Measurements from ENCODE around the gene CRAT.

The CRAT gene

DNA sequence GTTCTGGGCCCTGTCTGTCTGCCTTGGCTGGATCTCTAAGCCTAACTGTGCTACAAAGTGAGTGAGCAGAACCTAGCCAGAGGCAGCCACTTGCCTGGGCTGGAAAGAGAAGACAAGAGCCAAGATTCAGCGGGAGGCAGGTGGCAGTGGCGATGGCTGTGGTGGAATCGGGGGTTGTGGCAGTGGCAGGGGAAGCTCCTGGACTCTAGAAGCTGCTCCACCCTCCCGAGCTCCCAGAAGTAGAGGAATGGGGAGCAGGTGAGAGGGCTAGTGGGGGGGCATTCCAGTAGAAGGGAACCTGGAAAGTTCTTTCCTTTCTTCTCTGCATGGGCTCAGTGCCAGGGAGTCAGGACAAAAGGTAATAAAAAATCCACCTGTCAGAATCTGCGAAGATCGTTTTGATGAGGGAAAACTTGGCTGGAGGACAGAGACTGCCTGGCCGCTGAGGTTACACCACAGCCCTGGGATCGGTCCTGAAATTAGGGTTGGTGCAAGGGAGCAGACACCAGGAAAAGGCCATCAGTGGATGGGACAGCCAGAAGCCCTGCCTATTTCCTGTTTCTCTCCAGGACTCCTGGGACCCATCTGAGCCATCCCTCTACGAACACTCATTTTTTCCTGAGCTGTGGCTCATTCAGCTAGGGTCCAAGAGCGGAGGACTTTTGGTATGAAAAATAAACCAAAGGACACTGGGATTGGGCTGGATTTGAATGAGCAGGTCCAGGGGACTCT lies 1.6 kb downstream of the CRAT start:
- no peaks in the 10 kb centered on the region for H3K9me3 ChIP-seq (ENCODE audit: control insufficient read depth, low read length)
- no peak overlapping the region for H2AK5ac ChIP-seq (ENCODE audit: low read length, severe bottlenecking)
- H4K91ac ChIP-seq (ENCODE audit: low read length): no peak overlapping the region
- 91% methylated on average over 10 of the region's 10 CpGs for WGBS
- H2AFZ ChIP-seq (ENCODE audit: low read depth, low read length): no peak overlapping the region
- H3K4me1 ChIP-seq (ENCODE audit: control insufficient read depth, insufficient read depth, low read depth, low read length): peaks cover 13% of the 10 kb centered on the region
- no peak overlapping the region for H3K27ac ChIP-seq (ENCODE audit: low read length, poor library complexity, severe bottlenecking)
- no peak overlapping the region for H3K4ac ChIP-seq (ENCODE audit: low read depth in 1 of 2, low read length in 2 of 2)
- H3K36me3 ChIP-seq (ENCODE audit: control insufficient read depth in 1 of 2, insufficient read depth in 2 of 2, low read depth in 1 of 2, low read length in 2 of 2): peaks cover 37% of the 10 kb centered on the region in 2 experiments
- no peak overlapping the region for H2BK5ac ChIP-seq (ENCODE audit: low read depth, low read length, poor library complexity, severe bottlenecking)
- no peak overlapping the region for H3K23ac ChIP-seq (ENCODE audit: low read length in 2 of 2)
- H3K4me2 ChIP-seq (ENCODE audit: low read length, poor library complexity, severe bottlenecking): no peak overlapping the region
- H3K9ac ChIP-seq (ENCODE audit: low read length): peak overlapping the region; percentile 91
- no peak overlapping the region for H2BK120ac ChIP-seq (ENCODE audit: low read depth, low read length)
- no peaks in the 10 kb centered on the region for H3K27me3 ChIP-seq (ENCODE audit: control insufficient read depth in 1 of 2, insufficient read depth in 1 of 2, low read length in 2 of 2)
- no peak for DNase-seq
- peak overlapping the region in 1 of 2 experiments; percentile 99 for H3K4me3 ChIP-seq (ENCODE audit: insufficient read depth in 1 of 2, low read depth in 1 of 2, low read length in 2 of 2)
- H4K8ac ChIP-seq (ENCODE audit: low read length): no peak overlapping the region
- no peak overlapping the region for H2BK12ac ChIP-seq (ENCODE audit: low read length in 2 of 2)
- peaks cover 30% of the 10 kb centered on the region for H3K79me1 ChIP-seq (replicated peaks; ENCODE audit: low read length, poor library complexity, severe bottlenecking)
- no peak overlapping the region for H3K18ac ChIP-seq (ENCODE audit: low read depth in 1 of 2, low read length in 2 of 2)
- H3K14ac ChIP-seq (ENCODE audit: low read length in 2 of 2): peak overlapping the region in 1 of 2 experiments; percentile 31
- H2BK15ac ChIP-seq (ENCODE audit: low read depth, poor library complexity, severe bottlenecking): no peak overlapping the region

DNA sequence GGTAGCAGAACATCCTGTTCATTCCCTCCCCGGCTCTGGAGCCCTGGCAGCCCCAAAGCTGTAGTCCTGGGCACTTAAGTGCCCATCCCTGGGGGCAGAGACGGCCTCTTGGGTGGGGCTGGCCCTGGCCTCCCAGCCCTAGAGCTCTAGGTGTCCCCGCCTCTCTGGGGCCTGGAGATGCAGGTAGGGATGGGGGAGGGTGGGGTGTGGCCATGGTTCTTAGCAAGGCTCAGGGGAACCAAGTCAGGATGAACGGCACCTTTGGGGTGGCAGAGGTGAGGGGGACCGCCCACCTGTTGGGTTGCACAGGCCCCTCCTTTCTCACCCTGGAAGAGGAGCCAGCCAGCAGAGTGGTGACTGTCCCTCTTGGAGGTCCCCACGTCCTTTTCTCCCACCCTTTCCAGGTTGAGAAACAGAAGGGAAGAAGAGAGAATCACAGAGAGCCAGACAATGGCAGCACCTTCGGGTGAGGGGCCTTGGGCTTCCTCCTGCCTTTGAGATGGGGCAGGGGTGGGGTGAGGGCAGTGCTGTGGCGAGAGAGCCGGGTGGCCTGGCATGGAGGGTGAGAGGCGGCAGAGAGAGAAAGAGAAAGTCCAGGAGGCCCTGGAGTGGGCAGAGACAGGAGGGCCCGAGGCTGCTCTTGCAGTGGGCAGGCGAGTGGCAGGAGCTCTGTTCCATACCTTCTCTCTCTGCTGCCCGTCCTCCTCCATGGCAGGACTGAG lies 2.3 kb downstream of the CRAT start:
- no peak overlapping the region for H3K9ac ChIP-seq (ENCODE audit: low read length)
- no peak overlapping the region for H4K91ac ChIP-seq (ENCODE audit: low read length)
- DNase-seq: no peak
- no peak overlapping the region for H3K27ac ChIP-seq (ENCODE audit: low read length, poor library complexity, severe bottlenecking)
- H3K36me3 ChIP-seq (ENCODE audit: control insufficient read depth in 1 of 2, insufficient read depth in 2 of 2, low read depth in 1 of 2, low read length in 2 of 2): peaks cover 39% of the 10 kb centered on the region in 2 experiments
- H2BK15ac ChIP-seq (ENCODE audit: low read depth, poor library complexity, severe bottlenecking): no peak overlapping the region
- no peak overlapping the region for H2AFZ ChIP-seq (ENCODE audit: low read depth, low read length)
- no peak overlapping the region for H2BK120ac ChIP-seq (ENCODE audit: low read depth, low read length)
- H2AK5ac ChIP-seq (ENCODE audit: low read length, severe bottlenecking): no peak overlapping the region
- H3K27me3 ChIP-seq (ENCODE audit: control insufficient read depth in 1 of 2, insufficient read depth in 1 of 2, low read length in 2 of 2): no peaks in the 10 kb centered on the region
- no peaks in the 10 kb centered on the region for H3K9me3 ChIP-seq (ENCODE audit: control insufficient read depth, low read length)
- peaks cover 27% of the 10 kb centered on the region for H3K79me1 ChIP-seq (replicated peaks; ENCODE audit: low read length, poor library complexity, severe bottlenecking)
- H3K4me3 ChIP-seq (ENCODE audit: insufficient read depth in 1 of 2, low read depth in 1 of 2, low read length in 2 of 2): no peak overlapping the region
- H3K4me1 ChIP-seq (ENCODE audit: control insufficient read depth, insufficient read depth, low read depth, low read length): peaks cover 15% of the 10 kb centered on the region
- H4K8ac ChIP-seq (ENCODE audit: low read length): no peak overlapping the region
- no peak overlapping the region for H3K23ac ChIP-seq (ENCODE audit: low read length in 2 of 2)
- peak overlapping the region in 1 of 2 experiments; percentile 31 for H3K14ac ChIP-seq (ENCODE audit: low read length in 2 of 2)
- 94% methylated on average over 12 of the region's 13 CpGs for WGBS
- no peak overlapping the region for H3K4ac ChIP-seq (ENCODE audit: low read depth in 1 of 2, low read length in 2 of 2)
- H3K4me2 ChIP-seq (ENCODE audit: low read length, poor library complexity, severe bottlenecking): no peak overlapping the region
- H2BK5ac ChIP-seq (ENCODE audit: low read depth, low read length, poor library complexity, severe bottlenecking): no peak overlapping the region
- H3K18ac ChIP-seq (ENCODE audit: low read depth in 1 of 2, low read length in 2 of 2): no peak overlapping the region
- H2BK12ac ChIP-seq (ENCODE audit: low read length in 2 of 2): no peak overlapping the region

DNA sequence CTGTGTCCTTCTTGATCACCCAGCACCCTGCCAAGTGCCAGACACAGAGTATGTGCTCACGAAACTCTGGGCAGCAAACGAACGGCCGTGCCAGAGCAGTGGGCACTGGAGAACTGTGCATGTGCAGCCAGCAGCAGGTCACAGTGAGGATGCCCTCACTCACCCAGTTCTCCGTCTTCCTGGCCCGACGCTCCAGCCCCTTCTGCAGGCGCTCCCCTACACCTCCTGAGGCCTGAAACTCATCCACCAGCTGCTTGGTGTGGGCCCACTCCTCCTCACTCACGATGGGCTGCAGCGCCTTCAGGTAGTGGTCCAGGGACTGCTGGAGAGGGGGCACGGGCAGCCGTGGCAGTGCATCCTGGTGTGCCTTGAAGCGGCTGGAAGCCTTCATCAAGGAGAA lies 2.9 kb downstream of the CRAT start:
- peaks cover 27% of the 10 kb centered on the region for H3K79me1 ChIP-seq (replicated peaks; ENCODE audit: low read length, poor library complexity, severe bottlenecking)
- no peak overlapping the region for H2AFZ ChIP-seq (ENCODE audit: low read depth, low read length)
- no peak overlapping the region for H4K91ac ChIP-seq (ENCODE audit: low read length)
- WGBS: 95% methylated on average over 13 of the region's 13 CpGs
- H2BK5ac ChIP-seq (ENCODE audit: low read depth, low read length, poor library complexity, severe bottlenecking): no peak overlapping the region
- no peak overlapping the region for H2BK15ac ChIP-seq (ENCODE audit: low read depth, poor library complexity, severe bottlenecking)
- H3K4me3 ChIP-seq (ENCODE audit: insufficient read depth in 1 of 2, low read depth in 1 of 2, low read length in 2 of 2): no peak overlapping the region
- H3K4me1 ChIP-seq (ENCODE audit: control insufficient read depth, insufficient read depth, low read depth, low read length): peaks cover 15% of the 10 kb centered on the region
- H3K9ac ChIP-seq (ENCODE audit: low read length): no peak overlapping the region
- H2BK120ac ChIP-seq (ENCODE audit: low read depth, low read length): no peak overlapping the region
- H3K36me3 ChIP-seq (ENCODE audit: control insufficient read depth in 1 of 2, insufficient read depth in 2 of 2, low read depth in 1 of 2, low read length in 2 of 2): peaks cover 37 to 39% of the 10 kb centered on the region in 2 experiments
- H3K18ac ChIP-seq (ENCODE audit: low read depth in 1 of 2, low read length in 2 of 2): no peak overlapping the region
- DNase-seq: no peak
- H2AK5ac ChIP-seq (ENCODE audit: low read length, severe bottlenecking): no peak overlapping the region
- H3K27me3 ChIP-seq (ENCODE audit: control insufficient read depth in 1 of 2, insufficient read depth in 1 of 2, low read length in 2 of 2): no peaks in the 10 kb centered on the region
- H3K4ac ChIP-seq (ENCODE audit: low read depth in 1 of 2, low read length in 2 of 2): no peak overlapping the region
- no peak overlapping the region for H4K8ac ChIP-seq (ENCODE audit: low read length)
- H3K27ac ChIP-seq (ENCODE audit: low read length, poor library complexity, severe bottlenecking): no peak overlapping the region
- H2BK12ac ChIP-seq (ENCODE audit: low read length in 2 of 2): no peak overlapping the region
- H3K4me2 ChIP-seq (ENCODE audit: low read length, poor library complexity, severe bottlenecking): no peak overlapping the region
- no peak overlapping the region for H3K14ac ChIP-seq (ENCODE audit: low read length in 2 of 2)
- H3K9me3 ChIP-seq (ENCODE audit: control insufficient read depth, low read length): no peaks in the 10 kb centered on the region
- H3K23ac ChIP-seq (ENCODE audit: low read length in 2 of 2): no peak overlapping the region

DNA sequence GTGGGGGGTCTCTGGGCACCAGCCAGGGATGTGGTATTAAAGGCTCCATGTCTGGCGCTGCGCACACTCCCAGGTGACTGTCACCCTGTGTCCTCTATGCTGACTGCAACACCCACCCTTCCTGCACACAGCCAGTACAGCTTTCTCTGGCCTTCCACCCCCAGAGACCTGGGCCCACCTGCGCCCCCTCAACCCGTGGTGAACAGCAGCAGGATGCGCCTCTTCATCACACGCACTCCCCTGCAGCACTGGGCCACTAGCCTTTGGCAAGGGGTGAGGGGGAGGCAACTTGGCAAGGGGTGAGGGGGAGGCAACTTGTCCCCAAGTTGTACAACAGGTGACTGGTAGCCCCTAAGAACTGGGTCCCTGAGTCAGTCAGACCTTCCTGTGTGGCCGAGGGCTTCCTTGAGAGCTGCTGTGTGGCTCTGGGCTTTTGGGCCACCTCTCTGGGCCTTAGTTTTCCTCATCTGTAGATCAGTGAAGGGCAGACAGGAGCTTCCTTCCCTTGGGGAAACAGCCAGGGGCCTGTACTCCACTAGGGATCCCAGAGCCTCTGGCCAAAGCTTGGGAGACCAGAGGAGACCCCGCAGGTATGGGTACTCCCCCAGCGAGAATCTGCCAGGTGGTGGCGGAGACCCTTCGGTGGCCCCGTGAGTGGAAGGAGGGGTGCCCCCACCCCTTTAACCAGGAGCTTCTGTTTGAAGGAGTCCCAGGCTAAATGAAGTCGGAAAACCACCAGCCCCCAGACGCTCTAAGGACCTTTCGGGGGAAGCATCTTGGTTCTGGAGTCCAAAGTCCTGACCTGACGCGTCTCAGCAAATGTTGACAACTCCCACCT lies 4.5 kb downstream of the CRAT start:
- Histone ChIP-seq H2BK12ac (ENCODE audit: low read length in 2 of 2) (no peak overlapping the region), H3K4me3 (ENCODE audit: insufficient read depth in 1 of 2, low read depth in 1 of 2, low read length in 2 of 2) (no peak overlapping the region), H2AK5ac (ENCODE audit: low read length, severe bottlenecking) (no peak overlapping the region), H2BK5ac (ENCODE audit: low read depth, low read length, poor library complexity, severe bottlenecking) (no peak overlapping the region), H3K9ac (ENCODE audit: low read length) (no peak overlapping the region), H3K23ac (ENCODE audit: low read length in 2 of 2) (no peak overlapping the region), H4K91ac (ENCODE audit: low read length) (no peak overlapping the region), H3K79me1 (replicated peaks; ENCODE audit: low read length, poor library complexity, severe bottlenecking) (peaks cover 23% of the 10 kb centered on the region), H3K4me1 (ENCODE audit: control insufficient read depth, insufficient read depth, low read depth, low read length) (peaks cover 13% of the 10 kb centered on the region), H3K27me3 (ENCODE audit: control insufficient read depth in 1 of 2, insufficient read depth in 1 of 2, low read length in 2 of 2) (no peaks in the 10 kb centered on the region), H3K27ac (ENCODE audit: low read length, poor library complexity, severe bottlenecking) (no peak overlapping the region), H2BK15ac (ENCODE audit: low read depth, poor library complexity, severe bottlenecking) (no peak overlapping the region), H3K4me2 (ENCODE audit: low read length, poor library complexity, severe bottlenecking) (no peak overlapping the region), H3K36me3 (ENCODE audit: control insufficient read depth in 1 of 2, insufficient read depth in 2 of 2, low read depth in 1 of 2, low read length in 2 of 2) (peaks cover 47 to 54% of the 10 kb centered on the region in 2 experiments), H2BK120ac (ENCODE audit: low read depth, low read length) (no peak overlapping the region), H3K18ac (ENCODE audit: low read depth in 1 of 2, low read length in 2 of 2) (no peak overlapping the region), H3K14ac (ENCODE audit: low read length in 2 of 2) (no peak overlapping the region), H2AFZ (ENCODE audit: low read depth, low read length) (no peak overlapping the region), H4K8ac (ENCODE audit: low read length) (no peak overlapping the region), H3K4ac (ENCODE audit: low read depth in 1 of 2, low read length in 2 of 2) (no peak overlapping the region), H3K9me3 (ENCODE audit: control insufficient read depth, low read length) (no peaks in the 10 kb centered on the region)
- DNase-seq: no peak
- 89% methylated on average over 17 of the region's 17 CpGs for WGBS
